NOMO-1 (cell line): ENCODE results near the gene OR2A2.
A peak's percentile ranks its signal among the peaks of the same experiment; 100 is the strongest.
"Not testable (repeated sequence)": the region's sequence is repeated elsewhere in the genome, so short reads cannot be mapped to it uniquely, and the experiment has no call there.

Experiments
- DNase-seq, 2 experiments: peaks; one replicate each; lab custom pipeline; 2025; ENCODE audit not compliant: unreplicated experiment in 2 of 2; lab: John Stamatoyannopoulos, UW

Gene OR2A2, protein sequence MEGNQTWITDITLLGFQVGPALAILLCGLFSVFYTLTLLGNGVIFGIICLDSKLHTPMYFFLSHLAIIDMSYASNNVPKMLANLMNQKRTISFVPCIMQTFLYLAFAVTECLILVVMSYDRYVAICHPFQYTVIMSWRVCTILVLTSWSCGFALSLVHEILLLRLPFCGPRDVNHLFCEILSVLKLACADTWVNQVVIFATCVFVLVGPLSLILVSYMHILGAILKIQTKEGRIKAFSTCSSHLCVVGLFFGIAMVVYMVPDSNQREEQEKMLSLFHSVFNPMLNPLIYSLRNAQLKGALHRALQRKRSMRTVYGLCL

DNA sequence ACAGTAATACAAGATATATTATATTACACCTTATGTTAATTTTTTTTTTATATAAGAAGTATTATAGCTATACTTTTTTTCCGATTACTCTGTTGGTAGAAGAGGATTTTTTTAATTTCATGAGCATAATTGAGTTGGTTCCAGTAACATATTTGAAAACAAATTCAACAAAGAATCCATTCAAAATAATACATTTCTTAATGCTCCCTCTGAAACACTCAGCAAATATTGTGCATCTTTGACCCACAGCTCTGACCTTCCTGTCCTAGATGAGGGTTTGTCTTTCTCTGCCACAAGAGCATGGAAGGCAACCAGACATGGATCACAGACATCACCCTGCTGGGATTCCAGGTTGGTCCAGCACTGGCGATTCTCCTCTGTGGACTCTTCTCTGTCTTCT lies at the start of gene OR2A2:
Gene OR2A2 (plus strand): TSS at position 301 of the 400 bp plus-strand sequence. CDS start 0 bp downstream, at position 301.
- DNase-seq: no peak

DNA sequence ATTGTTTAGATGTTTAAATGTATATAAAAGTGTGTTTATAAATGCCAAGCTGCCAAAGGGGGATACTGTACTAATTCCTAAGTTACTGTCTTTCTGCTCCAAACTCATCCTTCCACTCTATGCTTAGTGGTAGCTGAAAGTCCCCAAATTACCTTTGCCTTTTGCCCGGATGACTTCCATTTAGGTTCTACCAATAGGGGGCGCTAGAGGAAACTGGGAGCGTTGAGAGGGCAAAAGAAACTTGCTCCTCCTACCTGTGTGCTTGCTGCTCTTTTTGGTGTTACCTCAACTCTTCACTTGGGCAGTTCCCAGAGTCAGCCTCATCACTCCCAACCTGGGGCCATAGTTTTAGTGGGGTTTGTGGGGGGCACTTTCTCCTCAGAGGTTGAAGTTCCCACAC lies 45.7 kb upstream of the OR2A2 start:
- no peak for DNase-seq

DNA sequence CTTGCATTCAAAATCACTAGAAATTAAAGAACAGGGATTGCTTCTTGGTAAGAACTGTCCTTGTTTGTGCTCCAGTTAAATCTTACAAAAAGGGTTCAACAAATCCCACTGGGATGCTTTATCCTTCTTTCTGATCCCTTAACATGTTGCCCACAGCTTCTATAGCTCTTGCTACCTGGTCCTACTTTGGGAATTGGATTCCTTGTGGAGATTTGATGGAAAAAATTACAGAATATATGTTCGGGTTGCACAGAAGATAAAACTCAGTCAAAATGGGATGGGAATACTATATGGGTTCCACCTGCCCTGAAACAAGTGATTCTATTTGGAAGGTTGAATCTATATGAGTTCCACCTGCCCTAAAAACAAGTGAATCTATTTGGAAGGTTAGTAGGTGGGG lies 39.9 kb upstream of the OR2A2 start, which contains the start of gene OR2A25:
Gene OR2A25 (plus strand): TSS at position 301 of the 400 bp plus-strand sequence. CDS start 4,409 bp downstream, outside the sequence.
- no peak for DNase-seq

DNA sequence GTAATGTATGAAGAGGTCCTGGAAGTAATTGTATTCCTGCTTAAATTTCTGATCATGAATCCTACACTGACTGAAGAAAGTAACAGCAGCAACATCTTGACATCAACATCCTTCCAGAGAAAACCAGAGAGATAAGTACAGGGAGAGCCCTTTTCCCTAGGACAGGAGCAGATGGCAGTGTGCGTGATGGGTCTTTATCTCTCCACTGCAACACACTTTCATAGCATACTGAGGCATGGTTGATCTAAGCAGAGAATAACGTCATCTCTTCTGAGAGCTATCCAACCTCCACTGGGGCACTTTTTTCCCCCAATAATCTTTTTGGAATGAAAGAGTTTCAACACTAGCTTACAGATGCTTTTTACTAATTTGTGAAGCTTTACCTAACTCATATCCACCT lies 39.4 kb upstream of the OR2A2 start:
- no peak for DNase-seq

GRCh38 chr7:144074374-144074773 lies 35.0 kb upstream of the OR2A2 start:
- DNase-seq: no peak

GRCh38 chr7:144085978-144086377 lies 23.4 kb upstream of the OR2A2 start, which contains the start of gene OR2A12:
OR2A12 (plus strand) TSS chr7:144086278; CDS start chr7:144095108, 8,830 bp downstream.
- DNase-seq: no peak

- no peak for DNase-seq
These were observed 22.7 kb upstream of the OR2A2 start for GRCh38 chr7:144086730-144087129.

DNA sequence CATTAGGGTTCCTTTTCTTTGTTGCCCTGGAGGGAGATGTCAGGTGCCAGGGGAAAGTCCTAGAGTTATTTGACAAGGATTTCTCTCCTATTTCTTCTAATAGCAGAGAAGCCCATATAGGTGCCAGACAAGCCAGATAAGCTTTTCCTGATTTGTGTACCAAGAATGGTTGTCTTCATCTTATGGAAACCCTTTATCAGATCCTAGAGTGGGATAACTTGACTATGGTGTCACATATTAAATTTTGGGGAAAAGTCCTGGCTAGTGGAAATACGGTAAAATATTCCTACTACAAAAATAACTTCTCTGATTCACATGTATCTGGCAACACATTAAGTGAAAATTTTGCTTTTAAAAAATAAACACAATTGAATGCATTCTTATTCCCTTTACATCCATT lies 22.2 kb upstream of the OR2A2 start:
- DNase-seq: no peak

DNA sequence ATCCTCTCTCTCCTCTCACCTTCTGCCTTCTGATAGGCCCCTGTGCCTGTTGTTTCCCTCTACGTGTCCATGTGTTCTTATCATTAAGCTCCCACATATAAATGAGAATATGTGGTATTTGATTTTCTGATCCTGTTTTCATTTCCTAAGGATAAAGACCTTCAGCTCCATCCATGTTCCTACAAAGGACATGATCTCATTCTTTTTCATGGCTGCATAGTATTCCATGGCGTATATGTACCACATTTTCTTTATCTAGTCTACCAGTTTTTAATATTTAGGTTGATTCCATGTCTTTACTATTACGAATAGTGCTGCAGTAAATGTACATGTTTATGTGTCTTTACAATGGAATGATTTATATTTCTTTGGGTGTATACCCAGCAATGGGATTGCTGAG lies 18.7 kb upstream of the OR2A2 start:
- DNase-seq: no peak

DNA sequence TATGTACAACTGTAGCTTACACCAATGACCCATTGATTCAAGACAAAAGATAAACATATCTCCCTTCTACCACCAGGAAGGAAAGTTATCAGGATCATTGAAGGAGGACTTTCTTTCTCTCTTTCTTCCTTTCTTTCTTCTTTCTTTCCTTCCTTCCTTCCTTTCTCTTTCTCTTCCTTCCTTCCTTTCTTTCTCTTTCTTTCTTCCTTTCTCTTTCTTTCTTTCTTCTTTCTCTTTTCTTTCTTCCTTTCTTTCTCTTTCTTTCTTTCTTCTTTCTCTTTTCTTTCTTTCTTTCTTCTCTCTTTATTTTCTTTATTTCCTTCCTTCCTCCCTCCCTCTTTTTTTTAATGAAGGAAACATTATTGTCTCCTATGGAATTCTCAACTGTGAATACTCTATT lies 10.6 kb upstream of the OR2A2 start:
- DNase-seq: no peak

DNA sequence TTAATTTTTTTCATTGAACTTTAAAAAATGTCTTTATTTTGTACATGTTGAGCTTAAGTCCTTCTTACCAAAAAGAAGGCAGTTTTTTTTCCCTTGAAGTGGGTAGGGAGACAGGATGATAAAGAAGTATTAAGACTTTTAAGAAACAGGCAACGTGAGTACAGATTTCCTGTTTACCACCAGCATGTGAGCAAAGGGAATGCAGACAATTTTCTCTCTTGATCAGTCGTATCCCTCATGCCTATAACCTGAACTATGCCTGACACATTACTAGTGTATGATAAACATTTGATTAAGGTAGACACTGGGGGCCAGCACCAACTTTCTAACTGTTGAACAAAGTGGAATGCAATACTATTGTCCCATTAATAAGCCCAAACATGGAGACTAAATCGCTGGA lies 8.8 kb upstream of the OR2A2 start:
- no peak for DNase-seq

GRCh38 chr7:144102041-144102440 lies 7.3 kb upstream of the OR2A2 start:
- DNase-seq: no peak

DNA sequence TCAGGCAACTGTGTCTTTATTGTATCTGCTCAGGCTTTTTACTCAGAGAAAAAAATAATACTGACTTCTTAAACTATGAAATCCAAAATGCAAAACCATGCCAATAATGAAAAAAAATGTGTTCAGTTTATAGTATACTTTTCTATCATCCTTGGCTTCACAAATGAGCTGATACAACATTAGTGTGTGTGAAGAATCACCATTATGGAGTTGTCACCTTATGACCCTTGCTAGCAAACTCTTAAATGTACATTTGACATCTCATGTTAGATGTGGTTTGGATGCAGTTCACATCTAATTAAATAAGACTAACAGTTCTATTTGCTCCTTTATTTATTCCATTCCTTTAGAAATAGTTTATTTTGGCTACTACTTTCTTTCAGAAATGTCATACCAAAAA lies 4.2 kb upstream of the OR2A2 start:
- DNase-seq: no peak

DNA sequence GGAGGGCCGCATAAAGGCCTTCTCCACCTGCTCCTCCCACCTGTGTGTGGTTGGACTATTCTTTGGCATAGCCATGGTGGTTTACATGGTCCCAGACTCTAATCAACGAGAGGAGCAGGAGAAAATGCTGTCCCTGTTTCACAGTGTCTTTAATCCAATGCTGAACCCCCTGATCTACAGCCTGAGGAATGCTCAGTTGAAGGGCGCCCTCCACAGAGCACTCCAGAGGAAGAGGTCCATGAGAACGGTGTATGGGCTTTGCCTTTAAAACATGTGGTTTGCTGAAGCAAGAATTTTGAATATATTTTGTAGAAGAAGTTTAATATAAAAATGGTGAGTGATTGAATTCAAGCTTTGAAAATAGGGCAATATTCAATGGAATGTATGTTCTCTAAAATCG lies 889 bp downstream of the OR2A2 start:
- no peak for DNase-seq

DNA sequence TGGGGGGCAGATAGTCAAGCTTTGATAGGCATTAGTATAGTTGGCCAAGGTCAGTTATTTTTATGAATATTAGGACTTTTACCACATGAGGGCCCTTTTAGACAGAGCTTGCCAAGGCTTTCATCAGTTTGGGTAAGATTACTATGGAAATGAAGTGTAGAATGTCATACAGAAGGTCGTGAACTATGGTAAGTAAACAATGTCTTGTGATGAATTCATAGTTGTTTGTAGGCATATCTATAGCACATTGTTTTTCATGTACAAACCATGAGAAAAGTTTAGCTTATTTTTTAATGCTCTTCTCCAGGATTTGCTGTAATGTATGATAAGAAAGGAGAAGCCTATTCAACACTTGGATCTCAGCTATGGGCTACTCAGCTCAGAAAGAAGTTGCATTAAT lies 4.3 kb downstream of the OR2A2 start:
- no peak for DNase-seq

DNA sequence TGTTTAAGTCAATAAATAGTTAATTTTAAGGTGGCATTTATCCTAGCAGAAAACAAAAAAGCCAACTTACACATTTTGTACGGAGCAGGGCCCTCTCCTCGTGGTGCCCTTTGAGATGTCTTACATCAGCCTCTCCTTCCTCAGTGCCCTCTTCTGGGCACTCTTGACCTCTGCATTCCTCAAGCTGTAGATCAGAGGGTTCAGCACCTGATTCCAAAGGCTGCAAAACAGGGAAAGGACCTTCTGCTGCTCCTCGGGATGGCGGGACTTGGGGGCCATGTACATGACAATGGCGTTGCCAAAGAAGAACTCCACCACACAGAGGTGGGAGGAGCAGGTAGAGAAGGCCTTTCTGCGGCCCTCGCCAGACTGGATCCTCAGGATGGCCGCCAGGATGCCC lies 9.0 kb downstream of the OR2A2 start:
- DNase-seq: no peak

- DNase-seq: no peak
These were observed 13.5 kb downstream of the OR2A2 start, which contains the start of gene OR2A14 for GRCh38 chr7:144122876-144123275. OR2A14 (plus strand) TSS chr7:144123176; CDS start chr7:144129113, 5,937 bp downstream.

DNA sequence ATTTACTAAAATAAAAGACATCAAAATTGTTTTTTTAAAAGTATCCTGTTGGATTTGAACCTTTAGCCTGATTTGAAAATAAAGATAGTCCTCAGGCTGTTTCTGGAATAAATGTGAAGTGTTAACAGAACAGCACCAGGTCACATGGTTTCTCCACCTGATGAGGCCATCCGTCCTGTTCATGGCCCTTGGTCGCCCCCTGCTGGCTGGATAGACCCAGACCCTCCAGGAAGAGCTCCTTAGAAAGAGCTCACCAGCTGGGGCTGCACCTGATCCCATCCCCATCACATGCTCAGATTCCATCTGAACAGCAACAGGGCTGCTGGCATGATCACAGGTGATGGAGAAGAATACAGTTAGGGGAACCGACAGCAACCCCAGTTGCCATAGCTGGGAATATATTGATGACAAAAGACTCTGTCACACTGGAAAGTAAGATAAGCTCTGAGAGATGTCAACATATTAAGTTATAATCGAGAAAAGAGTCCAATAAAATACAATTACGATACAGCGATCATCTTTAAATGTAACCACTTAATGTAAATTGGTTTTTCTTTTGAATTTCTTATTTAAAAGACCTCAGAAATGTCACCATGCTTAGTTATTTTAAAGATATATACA lies 18.4 kb downstream of the OR2A2 start:
- peak in 1 of 2 experiments; percentile 30 for DNase-seq

DNA sequence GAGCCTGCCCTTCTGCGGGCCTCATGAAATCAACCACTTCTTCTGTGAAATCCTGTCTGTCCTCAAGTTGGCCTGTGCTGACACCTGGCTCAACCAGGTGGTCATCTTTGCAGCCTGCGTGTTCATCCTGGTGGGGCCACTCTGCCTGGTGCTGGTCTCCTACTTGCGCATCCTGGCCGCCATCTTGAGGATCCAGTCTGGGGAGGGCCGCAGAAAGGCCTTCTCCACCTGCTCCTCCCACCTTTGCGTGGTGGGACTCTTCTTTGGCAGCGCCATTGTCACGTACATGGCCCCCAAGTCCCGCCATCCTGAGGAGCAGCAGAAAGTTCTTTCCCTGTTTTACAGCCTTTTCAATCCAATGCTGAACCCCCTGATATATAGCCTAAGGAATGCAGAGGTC lies 20.2 kb downstream of the OR2A2 start:
- not testable (repeated sequence) for DNase-seq

DNA sequence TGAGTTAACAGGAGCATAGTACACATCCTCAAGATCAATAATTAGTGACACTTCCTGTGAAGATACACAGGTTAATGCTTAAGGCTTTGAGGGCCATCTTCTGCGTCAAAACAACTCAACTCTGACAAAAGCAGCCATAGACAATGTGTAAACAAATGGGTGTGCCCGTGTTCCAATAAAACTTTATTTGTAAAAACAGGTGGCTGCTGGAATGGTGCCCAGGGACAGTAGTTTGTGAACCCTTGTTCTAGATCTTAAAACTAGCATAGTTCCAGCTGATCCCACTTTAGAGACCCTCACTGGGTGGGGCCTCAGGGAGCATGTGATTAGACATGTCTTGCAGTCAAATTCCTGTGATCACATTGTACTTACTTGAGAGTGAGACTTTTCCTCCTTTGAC lies 21.3 kb downstream of the OR2A2 start:
- no peak for DNase-seq

- DNase-seq: no peak
These were observed 22.9 kb downstream of the OR2A2 start for GRCh38 chr7:144132262-144132661.

GRCh38 chr7:144133307-144133706 lies 23.9 kb downstream of the OR2A2 start:
- no peak for DNase-seq
